Esophagus squamous epithelium (tissue), 5 donors: ENCODE data around the gene NTN3. TPM values are rescaled to one million over a fixed set of nuclear protein-coding genes. Genes with fewer than 3 reads are reported as not detected.

Experiments used
- DNase-seq: peaks from one replicate; lab custom pipeline; 2025; lab: John Stamatoyannopoulos, UW
- H3K27ac ChIP-seq, 4 donors: fragments of 200-600 bp; sonication (generic); one replicate each; pipeline ENCODE4 v1.5.1; 2016 to 2019; ENCODE audit warnings: mild to moderate bottlenecking in 1 of 4
- H3K27me3 ChIP-seq, 4 donors: fragments of 200-600 bp; sonication (generic); 1 replicate in 3 of 4; 2 replicates in 1 of 4; pipeline versions ENCODE4 v1.5.1 to v1.6.0; 2017 to 2021; ENCODE audit warnings: antibody characterized with exemption in 1 of 4
- H3K36me3 ChIP-seq, 3 donors: fragments of 200-600 bp; sonication (generic); one replicate each; pipeline ENCODE4 v1.5.1; 2016 to 2019
- H3K4me1 ChIP-seq, 3 donors: fragments of 200-600 bp; sonication (generic); one replicate each; pipeline ENCODE4 v1.5.1; 2017 to 2019
- H3K4me3 ChIP-seq, 4 donors: fragments of 200-600 bp; sonication (generic); 1 replicate in 3 of 4; 2 replicates in 1 of 4; pipeline ENCODE4 v1.5.1; 2016 to 2019; ENCODE audit warnings: mild to moderate bottlenecking in 2 of 4, moderate library complexity in 1 of 4
- H3K9me3 ChIP-seq, 3 donors: fragments of 200-600 bp; sonication (generic); one replicate each; pipeline ENCODE4 v1.5.1; 2016 to 2019
- POLR2A ChIP-seq, 4 donors: fragments of 450-650 bp; IDR thresholded peaks; one replicate each; pipeline ENCODE4 v1.6.1; 2017; ENCODE audit warnings: antibody characterized with exemption in 4 of 4, mild to moderate bottlenecking in 4 of 4, moderate library complexity in 3 of 4
- WGBS, 2 donors: methylation state at CpG; one replicate each; pipeline ENCODE4 v1.1.5; 2018; 5-methylcytosine and 5-hydroxymethylcytosine counted together
- intact Hi-C: fragments of 100-400 bp; cut with DNase I; formaldehyde crosslinking; loops from one replicate; pipeline ENCODE4 v1.15.0; 2022
- total RNA-seq, 4 donors: library from RNA; depleted of rRNA; stranded (reverse); fragments of >200 nt; gene quantifications; one replicate each; pipeline ENCODE4 v1.1.0, GENCODE V29; 2016
- TF ChIP-seq, protein P1 (sequence below), 6 experiments: fragments of 450-650 bp in 4 of 6; fragments of 200-600 bp in 2 of 6; sonication (generic) in 2 of 6; IDR thresholded peaks; one replicate each; pipeline ENCODE4 v1.5.1; 2016 to 2019; ENCODE audit warnings: antibody characterized with exemption in 6 of 6, mild to moderate bottlenecking in 4 of 6, moderate library complexity in 4 of 6
- donor health status: DM: yes; HTN: yes; CAD: no.

The NTN3 gene
- total RNA-seq, 4 donors from 2014 or later = 0.38 TPM; not detected in 3

DNA sequence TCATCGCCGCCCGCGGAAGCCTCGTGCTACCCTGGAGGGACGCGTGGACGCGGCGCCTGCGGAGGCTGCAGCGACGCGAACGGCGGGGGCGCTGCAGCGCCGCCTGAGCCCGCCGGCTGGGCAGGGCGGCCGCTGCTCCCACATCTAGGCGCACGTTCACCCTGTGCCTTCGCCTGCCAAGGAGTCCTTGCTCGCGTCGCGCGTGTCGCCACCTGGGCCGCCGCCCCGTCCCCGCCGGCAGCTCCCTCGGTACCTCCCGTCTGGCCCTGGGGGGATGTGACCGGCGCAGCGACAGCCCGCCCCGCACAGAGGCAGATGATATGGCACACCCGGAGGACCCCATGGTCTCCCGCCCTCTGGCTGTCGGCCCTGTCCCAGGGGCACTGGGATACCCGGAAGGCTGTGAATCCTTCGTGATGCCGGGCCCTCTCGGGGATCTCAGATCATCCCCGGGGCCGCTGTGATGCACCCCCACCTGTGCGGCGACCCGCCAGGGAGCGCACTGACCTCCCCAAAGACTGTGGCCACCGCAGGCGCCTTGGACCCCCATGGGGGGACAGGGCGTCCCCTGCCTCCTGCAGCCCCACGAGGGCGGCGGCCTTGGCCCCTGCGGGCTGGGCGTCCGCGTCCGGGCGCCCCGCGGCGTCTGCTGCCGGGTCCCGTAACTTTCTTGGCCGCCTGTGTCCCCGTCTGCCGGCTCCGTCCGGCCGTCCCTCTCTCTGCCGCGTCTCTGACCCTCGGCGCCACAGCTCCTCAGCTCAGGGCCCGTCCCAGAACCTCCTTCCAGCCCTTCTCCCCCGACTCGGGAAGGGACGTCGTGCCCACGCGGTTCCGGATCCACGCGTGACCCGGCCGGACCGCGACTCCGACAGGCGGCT is 3.1 kb downstream of the NTN3 start:
- peak overlapping the region; percentile 51 to 75 (median 70) for H3K4me3 ChIP-seq
- intact Hi-C loops = no loop called here
- H3K27me3 ChIP-seq = peaks cover 4 to 52% (median 18%) of the 10 kb centered on the region in 4 donors
- WGBS, 2 donors = 4% methylated on average over 5 of the region's 100 CpGs; no CpG with 5 or more reads in 1 of the 2 donors
- H3K36me3 ChIP-seq = no peaks in the 10 kb centered on the region
- no peak for DNase-seq
- TF ChIP-seq POLR2A (IDR thresholded peaks at IDR 0.05) = no peak
- TF ChIP-seq, protein P1, sequence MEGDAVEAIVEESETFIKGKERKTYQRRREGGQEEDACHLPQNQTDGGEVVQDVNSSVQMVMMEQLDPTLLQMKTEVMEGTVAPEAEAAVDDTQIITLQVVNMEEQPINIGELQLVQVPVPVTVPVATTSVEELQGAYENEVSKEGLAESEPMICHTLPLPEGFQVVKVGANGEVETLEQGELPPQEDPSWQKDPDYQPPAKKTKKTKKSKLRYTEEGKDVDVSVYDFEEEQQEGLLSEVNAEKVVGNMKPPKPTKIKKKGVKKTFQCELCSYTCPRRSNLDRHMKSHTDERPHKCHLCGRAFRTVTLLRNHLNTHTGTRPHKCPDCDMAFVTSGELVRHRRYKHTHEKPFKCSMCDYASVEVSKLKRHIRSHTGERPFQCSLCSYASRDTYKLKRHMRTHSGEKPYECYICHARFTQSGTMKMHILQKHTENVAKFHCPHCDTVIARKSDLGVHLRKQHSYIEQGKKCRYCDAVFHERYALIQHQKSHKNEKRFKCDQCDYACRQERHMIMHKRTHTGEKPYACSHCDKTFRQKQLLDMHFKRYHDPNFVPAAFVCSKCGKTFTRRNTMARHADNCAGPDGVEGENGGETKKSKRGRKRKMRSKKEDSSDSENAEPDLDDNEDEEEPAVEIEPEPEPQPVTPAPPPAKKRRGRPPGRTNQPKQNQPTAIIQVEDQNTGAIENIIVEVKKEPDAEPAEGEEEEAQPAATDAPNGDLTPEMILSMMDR (IDR thresholded peaks at IDR 0.05) = peak; percentile 19 to 39 (median 30)
- H3K27ac ChIP-seq = peak overlapping the region; percentile 75 to 84 (median 80)
- no peaks in the 10 kb centered on the region for H3K9me3 ChIP-seq
- H3K4me1 ChIP-seq = peaks cover 24 to 67% (median 46%) of the 10 kb centered on the region in 3 donors

DNA sequence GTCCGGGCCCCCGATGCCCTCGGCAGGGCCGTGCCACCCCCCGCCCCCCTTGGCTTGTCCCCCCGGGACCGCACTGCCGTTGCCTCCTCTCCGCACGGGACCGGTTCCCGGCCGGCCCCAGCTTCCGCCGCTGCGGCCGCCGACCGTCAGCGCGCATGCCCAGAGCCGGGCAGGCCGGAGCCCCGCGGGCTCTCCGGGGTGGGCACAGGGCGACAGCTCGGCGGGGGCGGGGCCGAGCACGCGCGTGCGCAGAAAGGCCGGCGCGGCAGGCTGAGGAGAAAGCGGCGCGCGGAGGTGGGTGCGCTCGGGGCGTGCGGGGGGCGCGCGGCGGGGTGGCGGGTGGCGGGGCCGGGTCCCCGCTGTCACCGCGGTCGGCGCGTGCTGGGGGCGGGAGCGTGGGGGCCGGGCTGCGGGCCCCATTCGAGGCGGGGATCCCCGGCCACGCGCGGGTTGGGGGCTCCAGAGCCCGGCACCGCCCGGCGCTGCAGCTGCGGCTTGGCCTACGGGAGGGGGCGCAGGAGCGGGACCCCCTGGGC is 3.8 kb downstream of the NTN3 start, which contains the start of gene TBC1D24:
TSS of gene TBC1D24 (plus strand) at position 251 of the 536 bp plus-strand sequence. CDS start 21,022 bp downstream, outside the sequence.
- TF ChIP-seq, protein P1 (IDR thresholded peaks at IDR 0.05) = no peak
- TF ChIP-seq POLR2A (IDR thresholded peaks at IDR 0.05) = peak in 1 of 4 donors; percentile 73
- Histone ChIP-seq H3K27ac (peak within 1 kb of the TSS; percentile 75 to 84 (median 80)), H3K27me3 (peaks cover 4 to 45% (median 16%) of the 10 kb centered on the region in 4 donors), H3K4me1 (peaks cover 21 to 60% (median 46%) of the 10 kb centered on the region in 3 donors), H3K4me3 (peak within 1 kb of the TSS; percentile 51 to 75 (median 70)), H3K36me3 (no peaks in the 10 kb centered on the region), H3K9me3 (no peaks in the 10 kb centered on the region)
- intact Hi-C loops = no loop called here
- DNase-seq = no peak
- no CpG with 5 or more reads among the region's 77 CpGs for WGBS, 2 donors

DNA sequence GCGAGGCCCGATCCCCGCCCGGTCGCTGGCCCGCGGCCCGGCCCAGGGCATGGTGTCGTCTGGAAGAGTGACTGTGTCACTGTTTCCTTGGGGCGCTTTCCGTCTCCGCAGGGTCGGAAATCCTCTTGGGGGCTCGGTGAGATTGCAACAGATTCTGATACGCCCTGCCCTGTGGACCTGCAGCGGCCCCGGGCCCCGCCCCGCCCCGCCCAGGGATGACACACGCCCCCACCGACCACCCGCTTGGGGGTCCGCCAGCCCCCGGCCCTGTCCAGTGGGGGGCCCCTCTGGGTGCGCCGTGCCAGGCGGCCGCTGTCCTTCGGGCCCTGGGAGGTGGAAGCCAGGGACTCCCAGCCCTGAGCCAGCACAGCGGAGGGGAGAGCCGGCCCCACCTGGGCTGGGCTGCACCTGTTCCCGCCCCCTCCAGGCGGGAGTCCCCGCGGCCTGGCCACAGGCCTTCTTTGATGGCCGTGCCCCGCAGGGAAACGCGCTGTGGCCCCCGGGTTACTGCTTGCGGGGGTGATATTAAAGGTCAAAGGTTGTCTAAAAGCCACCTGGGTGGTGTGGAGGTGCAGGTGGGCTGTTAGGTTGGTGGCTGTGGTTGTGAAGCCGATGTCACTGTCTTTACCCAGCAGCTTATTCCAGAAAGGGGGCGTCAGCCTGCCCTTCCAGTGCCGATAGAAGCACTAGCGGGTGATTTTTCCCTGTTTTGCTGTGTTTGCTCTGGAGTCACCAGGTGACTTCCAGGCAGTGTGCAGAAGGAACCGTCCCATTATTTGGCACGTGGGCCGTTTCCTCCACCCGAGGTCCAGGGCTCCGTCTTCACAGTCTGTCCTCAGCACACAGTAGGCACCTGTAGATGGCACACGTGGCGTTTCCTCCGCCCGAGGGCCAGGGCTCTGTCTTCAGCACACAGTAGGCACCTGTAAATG is 4.6 kb downstream of the NTN3 start:
- Histone ChIP-seq H3K27me3 (peaks cover 4 to 38% (median 13%) of the 10 kb centered on the region in 4 donors), H3K4me3 (peak overlapping the region; percentile 51 to 75 (median 70)), H3K27ac (peak overlapping the region in 3 of 4 donors; percentile 75 to 84 (median 82)), H3K4me1 (peaks cover 21 to 56% (median 44%) of the 10 kb centered on the region in 3 donors), H3K36me3 (no peaks in the 10 kb centered on the region), H3K9me3 (no peaks in the 10 kb centered on the region)
- intact Hi-C loops = no loop called here
- no peak for DNase-seq
- 57% methylated on average over 10 of the region's 55 CpGs; no CpG with 5 or more reads in 1 of the 2 donors for WGBS, 2 donors
- TF ChIP-seq POLR2A (IDR thresholded peaks at IDR 0.05) = no peak
- TF ChIP-seq, protein P1 (IDR thresholded peaks at IDR 0.05) = no peak

DNA sequence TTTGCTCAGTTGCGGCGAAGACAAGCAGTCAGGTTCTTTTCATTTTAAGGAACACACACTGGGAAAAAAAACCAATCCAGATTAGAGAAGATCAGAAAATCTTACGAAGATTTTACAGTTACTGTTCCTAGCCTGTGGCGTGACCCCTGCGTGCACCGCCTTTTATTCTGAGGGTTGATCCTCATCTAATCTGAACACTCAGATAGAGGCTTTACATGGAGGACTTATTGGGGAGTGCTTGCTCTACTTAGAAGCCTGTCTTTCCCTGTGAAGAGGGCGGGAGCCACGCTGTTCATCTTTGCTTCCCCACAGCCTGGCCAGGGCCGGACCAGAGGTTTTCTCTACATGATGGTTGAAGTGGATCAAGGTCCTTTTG is 5.2 kb downstream of the NTN3 start:
- TF ChIP-seq, protein P1 (IDR thresholded peaks at IDR 0.05) = no peak
- no peak for TF ChIP-seq POLR2A (IDR thresholded peaks at IDR 0.05)
- Histone ChIP-seq H3K27ac (no peak overlapping the region), H3K27me3 (peaks cover 4 to 31% (median 11%) of the 10 kb centered on the region in 4 donors), H3K4me3 (no peak overlapping the region), H3K4me1 (peaks cover 21 to 56% (median 37%) of the 10 kb centered on the region in 3 donors), H3K36me3 (no peaks in the 10 kb centered on the region), H3K9me3 (no peaks in the 10 kb centered on the region)
- no peak for DNase-seq
- 81 to 95% methylated on average over 7 to 9 of the region's 9 CpGs for WGBS, 2 donors
- intact Hi-C loops = no loop called here
